Purkinje cell (primary cell): ENCODE results near the gene PREPL. TPM values are rescaled to one million over a fixed set of nuclear protein-coding genes. Genes with fewer than 3 reads are reported as not detected.

Experiments
- polyA plus RNA-seq: library from polyadenylated mRNA; unstranded; fragments of >200 nt; fragmentation: Nextera tagmentation; gene quantifications from 2 replicates; pipeline ENCODE4 v1.2.1, GENCODE V29; 2014

PREPL gene
- 248 and 260 TPM in 2 replicates for polyA plus RNA-seq

DNA sequence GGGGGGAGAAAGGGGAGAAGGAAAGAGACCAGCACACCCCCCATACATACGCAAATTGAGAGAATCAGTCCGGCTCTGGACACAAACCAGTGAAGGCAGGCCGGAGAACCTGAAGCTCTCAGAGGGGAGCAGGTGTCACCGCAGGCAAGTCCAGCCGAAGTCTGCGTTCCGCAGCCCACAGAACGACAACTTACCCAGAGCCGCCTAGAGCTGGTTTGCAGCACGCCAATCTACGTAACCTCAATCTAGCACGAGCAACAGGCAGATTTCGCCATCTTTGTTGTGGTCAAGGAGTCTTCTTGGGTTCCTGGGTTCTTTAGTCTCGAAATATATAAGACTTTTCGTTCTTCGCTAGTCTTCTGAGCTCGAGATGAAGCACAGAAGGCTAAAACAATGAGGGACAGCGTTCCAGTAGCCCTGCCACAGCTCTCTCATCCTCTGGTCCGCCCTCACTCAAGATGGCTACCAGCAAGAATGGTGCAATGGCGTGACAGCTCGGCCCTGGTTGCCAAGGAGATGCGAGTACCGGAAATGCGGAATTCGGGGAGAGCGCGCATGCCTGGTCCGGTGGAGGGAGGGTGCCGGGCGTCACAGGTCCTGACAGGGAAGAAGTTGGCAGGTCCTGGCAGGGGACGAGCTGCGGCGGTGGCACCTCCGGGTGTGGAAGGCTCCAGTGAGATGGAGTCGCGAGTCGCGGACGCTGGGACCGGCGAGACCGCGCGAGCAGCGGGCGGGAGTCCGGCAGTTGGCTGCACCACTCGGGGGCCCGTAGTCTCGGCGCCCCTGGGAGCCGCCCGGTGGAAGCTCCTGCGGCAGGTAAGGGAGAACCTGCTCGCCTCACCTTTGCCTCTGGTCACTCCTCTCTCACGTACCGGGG, at the start of gene PREPL, which contains the start of gene CAMKMT:
PREPL (minus strand) TSS at position 165 of the 877 bp plus-strand sequence. CDS start 15,152 bp downstream, outside the sequence.
CAMKMT (plus strand) TSS at position 618 of the 877 bp plus-strand sequence.

Other genes starting within 250 kb of the PREPL start
- 499 and 652 TPM in 2 replicates for gene PPM1B, start 192.6 kb downstream of the PREPL start, polyA plus RNA-seq
- 1.1 and 3.3 TPM in 2 replicates for gene SLC3A1, start 86.0 kb downstream of the PREPL start, polyA plus RNA-seq
- 10.5 and 18.5 TPM in 2 replicates for gene CAMKMT, start 453 bp upstream of the PREPL start, polyA plus RNA-seq